IPS-20b (cell line): Measurements from ENCODE around the gene MOCS2.

Experiments
- H3K27ac ChIP-seq: one replicate; pipeline ENCODE4 v1.5.1; 2013; ENCODE audit warnings: low read length
- H3K27me3 ChIP-seq: 2 replicates; pipeline ENCODE4 v1.6.1; 2013; ENCODE audit warnings: mild to moderate bottlenecking, low read length, inconsistent platforms; ENCODE audit not compliant: insufficient read depth
- H3K36me3 ChIP-seq: 2 replicates; pipeline ENCODE4 v1.6.1; 2013; ENCODE audit warnings: low read depth, mild to moderate bottlenecking, inconsistent platforms, low read length, moderate library complexity; ENCODE audit not compliant: insufficient read depth
- H3K4me1 ChIP-seq: 2 replicates; pipeline ENCODE4 v1.6.1; 2013; ENCODE audit warnings: mild to moderate bottlenecking, control low read depth, inconsistent platforms, low read length, moderate library complexity; ENCODE audit not compliant: insufficient read depth
- H3K4me3 ChIP-seq: 2 replicates; pipeline ENCODE4 v1.5.1; 2013; ENCODE audit warnings: mild to moderate bottlenecking, low read length, inconsistent platforms
- H3K9ac ChIP-seq: 2 replicates; pipeline ENCODE4 v1.6.1; 2013; ENCODE audit warnings: low read depth, mild to moderate bottlenecking, inconsistent platforms, low read length, moderate library complexity
- H3K9me3 ChIP-seq: 2 replicates; pipeline ENCODE4 v1.6.1; 2013; ENCODE audit warnings: mild to moderate bottlenecking, low read depth, low read length, inconsistent platforms; ENCODE audit not compliant: insufficient read depth

Gene MOCS2

DNA sequence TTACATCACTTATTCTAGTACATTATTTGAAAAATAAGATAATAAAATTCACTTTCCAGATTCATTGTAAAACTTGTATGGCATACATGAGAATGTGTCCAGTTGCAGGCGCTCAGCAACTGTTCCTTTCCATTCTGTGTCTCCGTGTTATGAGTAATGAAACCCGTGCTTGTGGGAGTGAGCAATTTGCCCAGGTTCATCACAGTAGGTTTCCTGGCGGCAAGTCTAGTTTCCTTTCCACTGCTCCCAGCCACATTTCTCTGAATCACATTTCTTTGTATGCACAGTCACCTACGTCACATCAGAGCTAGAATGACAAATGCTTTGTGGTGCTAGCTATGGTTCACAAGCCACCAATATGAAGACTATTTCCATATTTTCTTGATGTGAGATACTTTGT is 39.9 kb downstream of the MOCS2 start:
- H3K9ac ChIP-seq: no peak overlapping the region
- H3K36me3 ChIP-seq: peaks cover 4% of the 10 kb centered on the region; the same call in 1 of the 2 replicates
- no peaks in the 10 kb centered on the region for H3K4me1 ChIP-seq
- H3K9me3 ChIP-seq: no peaks in the 10 kb centered on the region
- no peaks in the 10 kb centered on the region for H3K27me3 ChIP-seq
- no peak overlapping the region for H3K27ac ChIP-seq
- H3K4me3 ChIP-seq: no peak overlapping the region

GRCh38 chr5:53068291-53068836 is 41.2 kb downstream of the MOCS2 start:
- no peaks in the 10 kb centered on the region for H3K27me3 ChIP-seq
- H3K9ac ChIP-seq: no peak overlapping the region
- H3K4me1 ChIP-seq: no peaks in the 10 kb centered on the region
- no peaks in the 10 kb centered on the region for H3K9me3 ChIP-seq
- no peak overlapping the region for H3K4me3 ChIP-seq
- H3K36me3 ChIP-seq: peaks cover 4% of the 10 kb centered on the region; the same call in 1 of the 2 replicates
- no peak overlapping the region for H3K27ac ChIP-seq

- Histone ChIP-seq H3K9ac (no peak overlapping the region), H3K27ac (no peak overlapping the region), H3K4me3 (no peak overlapping the region), H3K27me3 (no peaks in the 10 kb centered on the region), H3K4me1 (no peaks in the 10 kb centered on the region), H3K9me3 (no peaks in the 10 kb centered on the region), H3K36me3 (peaks cover 4% of the 10 kb centered on the region; the same call in 1 of the 2 replicates)
Measured at GRCh38 chr5:53067641-53068040, 41.9 kb downstream of the MOCS2 start.

- peaks cover 4% of the 10 kb centered on the region; the same call in 1 of the 2 replicates for H3K36me3 ChIP-seq
- H3K27ac ChIP-seq: no peak overlapping the region
- no peaks in the 10 kb centered on the region for H3K4me1 ChIP-seq
- H3K9ac ChIP-seq: no peak overlapping the region
- no peaks in the 10 kb centered on the region for H3K9me3 ChIP-seq
- H3K27me3 ChIP-seq: no peaks in the 10 kb centered on the region
- H3K4me3 ChIP-seq: no peak overlapping the region
Measured at GRCh38 chr5:53066088-53066487, 43.5 kb downstream of the MOCS2 start.

- Histone ChIP-seq H3K9ac (no peak overlapping the region), H3K9me3 (no peaks in the 10 kb centered on the region), H3K27ac (no peak overlapping the region), H3K27me3 (no peaks in the 10 kb centered on the region), H3K4me1 (no peaks in the 10 kb centered on the region), H3K36me3 (peaks cover 4% of the 10 kb centered on the region), H3K4me3 (no peak overlapping the region)
Measured at GRCh38 chr5:53063791-53064190, 45.8 kb downstream of the MOCS2 start.

- Histone ChIP-seq H3K27me3 (no peaks in the 10 kb centered on the region), H3K9ac (no peak overlapping the region), H3K27ac (no peak overlapping the region), H3K9me3 (no peaks in the 10 kb centered on the region), H3K4me3 (no peak overlapping the region), H3K36me3 (peaks cover 4% of the 10 kb centered on the region), H3K4me1 (no peaks in the 10 kb centered on the region)
Measured at GRCh38 chr5:53063176-53063575, 46.4 kb downstream of the MOCS2 start.

- no peak overlapping the region for H3K9ac ChIP-seq
- H3K27me3 ChIP-seq: no peaks in the 10 kb centered on the region
- no peak overlapping the region for H3K4me3 ChIP-seq
- H3K27ac ChIP-seq: no peak overlapping the region
- no peaks in the 10 kb centered on the region for H3K9me3 ChIP-seq
- H3K4me1 ChIP-seq: no peaks in the 10 kb centered on the region
- H3K36me3 ChIP-seq: no peaks in the 10 kb centered on the region; the same call in 1 of the 2 replicates
Measured at GRCh38 chr5:53059281-53059680, 50.3 kb downstream of the MOCS2 start.

GRCh38 chr5:53055365-53055764 is 54.2 kb downstream of the MOCS2 start:
- Histone ChIP-seq H3K9me3 (no peaks in the 10 kb centered on the region), H3K27me3 (no peaks in the 10 kb centered on the region), H3K4me1 (no peaks in the 10 kb centered on the region), H3K27ac (no peak overlapping the region), H3K36me3 (peaks cover 3% of the 10 kb centered on the region; the same call in 1 of the 2 replicates), H3K9ac (no peak overlapping the region), H3K4me3 (no peak overlapping the region)

DNA sequence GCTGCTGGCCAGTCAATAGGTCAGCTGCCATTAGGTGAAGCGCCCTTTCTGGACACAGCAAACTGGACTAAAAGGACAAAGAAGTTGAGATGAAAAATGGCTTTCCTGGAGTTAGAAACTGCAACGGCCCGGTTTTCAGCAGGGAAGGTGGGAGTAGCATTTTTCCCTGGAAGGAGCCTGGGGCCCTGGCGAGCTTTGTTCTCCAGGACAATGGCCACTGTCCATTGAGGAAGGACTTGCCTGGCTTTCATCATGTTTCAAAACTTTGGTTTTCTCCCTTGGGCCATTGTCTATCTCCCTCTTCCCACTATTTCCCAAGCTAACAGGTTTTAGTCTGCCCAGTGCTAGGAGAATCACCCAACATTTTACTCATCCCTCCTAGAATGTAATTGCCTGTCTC is 56.2 kb downstream of the MOCS2 start:
- Histone ChIP-seq H3K4me1 (no peaks in the 10 kb centered on the region), H3K4me3 (no peak overlapping the region), H3K36me3 (0 out of 2 replicates have a peak, but pooled peaks cover 3% of the 10 kb centered on the region), H3K27me3 (no peaks in the 10 kb centered on the region), H3K27ac (no peak overlapping the region), H3K9me3 (no peaks in the 10 kb centered on the region), H3K9ac (no peak overlapping the region)

DNA sequence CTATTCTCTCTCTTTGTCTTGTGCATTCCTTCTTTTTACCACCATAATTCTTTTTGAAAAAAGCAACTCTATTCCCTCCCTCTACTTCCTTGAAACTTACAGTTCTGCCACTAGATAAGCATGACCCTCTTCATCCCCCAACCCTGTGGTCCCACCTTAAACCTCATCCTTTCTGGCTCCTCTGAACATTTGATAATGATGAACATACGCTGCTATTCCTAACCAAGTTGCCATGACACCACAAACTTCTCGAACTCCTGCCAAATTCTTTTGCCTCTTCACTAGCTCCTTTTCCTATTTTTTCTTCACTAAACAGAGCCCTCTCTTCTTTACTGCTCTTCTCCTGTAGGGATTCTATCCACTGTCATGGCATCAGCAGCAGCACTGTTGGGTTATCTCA is 57.1 kb downstream of the MOCS2 start:
- H3K27me3 ChIP-seq: no peaks in the 10 kb centered on the region
- no peaks in the 10 kb centered on the region for H3K9me3 ChIP-seq
- H3K9ac ChIP-seq: no peak overlapping the region
- 0 out of 2 replicates have a peak, but pooled peaks cover 3% of the 10 kb centered on the region for H3K36me3 ChIP-seq
- no peak overlapping the region for H3K4me3 ChIP-seq
- H3K27ac ChIP-seq: no peak overlapping the region
- no peaks in the 10 kb centered on the region for H3K4me1 ChIP-seq

DNA sequence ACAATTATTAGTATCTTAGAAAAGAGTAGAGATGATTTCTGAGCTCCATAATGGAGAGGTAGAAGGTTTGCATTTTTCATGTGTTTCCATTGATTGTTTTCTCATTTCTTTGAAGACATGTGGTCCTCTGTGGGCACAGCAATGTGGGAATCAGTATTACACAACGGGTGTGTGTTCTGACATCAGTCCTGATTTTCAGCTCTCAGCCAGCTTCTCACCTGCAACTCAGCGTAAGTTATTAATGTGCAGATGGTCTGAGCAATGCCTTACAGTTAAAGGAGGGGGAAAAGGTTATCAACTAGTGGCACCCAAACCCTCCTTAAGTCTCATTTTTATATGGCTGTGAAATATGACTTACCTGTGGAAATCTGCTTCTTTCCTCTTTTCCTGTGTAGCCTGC is 61.3 kb downstream of the MOCS2 start:
- Histone ChIP-seq H3K36me3 (no peaks in the 10 kb centered on the region), H3K4me1 (no peaks in the 10 kb centered on the region), H3K27me3 (no peaks in the 10 kb centered on the region), H3K9ac (no peak overlapping the region), H3K27ac (no peak overlapping the region), H3K9me3 (no peaks in the 10 kb centered on the region), H3K4me3 (no peak overlapping the region)
